Caco-2 (cell line): ENCODE data around the gene TSHZ3. TPM values are rescaled to one million over a fixed set of nuclear protein-coding genes. Genes with fewer than 3 reads are reported as not detected.

Experiments
- BruUV-seq: library from RNA; stranded (reverse); fragments of 400-500 nt; replicated peaks from 2 replicates; lab custom pipeline; 2021; lab: Mats Ljungman, UMichigan
- CTCF ChIA-PET: fragments of 300-600 bp; sonication (Branson Sonifier 250); formaldehyde crosslinking; loops from one replicate; lab custom pipeline; 2022; ENCODE audit warnings: antibody characterized with exemption; lab: Charles Lee
- POLR2A ChIA-PET: fragments of 300-600 bp; sonication (Branson Sonifier 250); formaldehyde crosslinking; loops from one replicate; lab custom pipeline; 2022; ENCODE audit warnings: antibody characterized with exemption; lab: Charles Lee
- DNase-seq, 2 experiments: peaks; one replicate each; pipeline versions ENCODE4 v3.0.0 to v3.0.0-alpha.2; 2020 to 2022
- H3K27me3 ChIP-seq: replicated peaks from 2 replicates; pipeline ENCODE4 v1.6.0; 2011; ENCODE audit warnings: low read length; ENCODE audit not compliant: control insufficient read depth, insufficient read depth
- H3K36me3 ChIP-seq: 2 replicates; pipeline ENCODE4 v1.5.1; 2011; ENCODE audit warnings: low read length; ENCODE audit not compliant: control insufficient read depth, insufficient read depth
- H3K4me1 ChIP-seq: fragments of 250-450 bp; sonication (Bioruptor Pico); 2 replicates; pipeline ENCODE4 v1.5.1; 2020; ENCODE audit warnings: mild to moderate bottlenecking
- H3K4me3 ChIP-seq: 2 replicates; pipeline ENCODE4 v1.5.1; 2011; ENCODE audit warnings: low read depth, mild to moderate bottlenecking, control low read depth, low read length
- H3K9me3 ChIP-seq: fragments of 250-450 bp; sonication (Bioruptor Pico); 2 replicates; pipeline ENCODE4 v1.5.1; 2020; ENCODE audit warnings: mild to moderate bottlenecking, moderate library complexity
- H3K27ac Mint-ChIP-seq: one replicate; pipeline ENCODE4 v1.8.0; 2022; ENCODE audit warnings: mixed read lengths; ENCODE audit not compliant: unreplicated experiment
- H3K27me3 Mint-ChIP-seq: one replicate; pipeline ENCODE4 v1.8.0; 2022; ENCODE audit warnings: mixed read lengths; ENCODE audit not compliant: insufficient read depth, unreplicated experiment
- H3K36me3 Mint-ChIP-seq: one replicate; pipeline ENCODE4 v1.8.0; 2022; ENCODE audit warnings: mild to moderate bottlenecking, mixed read lengths; ENCODE audit not compliant: insufficient read depth, unreplicated experiment
- H3K4me1 Mint-ChIP-seq: one replicate; pipeline ENCODE4 v1.8.0; 2022; ENCODE audit warnings: low read depth, mixed read lengths; ENCODE audit not compliant: unreplicated experiment
- H3K4me3 Mint-ChIP-seq: one replicate; pipeline ENCODE4 v1.8.0; 2022; ENCODE audit warnings: mild to moderate bottlenecking, moderate library complexity, mixed read lengths; ENCODE audit not compliant: unreplicated experiment
- H3K9me3 Mint-ChIP-seq: one replicate; pipeline ENCODE4 v1.8.0; 2022; ENCODE audit warnings: mixed read lengths; ENCODE audit not compliant: unreplicated experiment
- CTCF ChIP-seq, 2 experiments: fragments of 200-600 bp in 1 of 2; IDR thresholded peaks; 1 replicate in 1 of 2; 2 replicates in 1 of 2; pipeline versions ENCODE4 v1.5.1 to v1.8.0; 2011 to 2022; ENCODE audit warnings: antibody characterized with exemption in 1 of 2, control low read depth in 1 of 2, inconsistent platforms in 1 of 2, low read depth in 1 of 2, low read length in 1 of 2, mild to moderate bottlenecking in 1 of 2, moderate library complexity in 1 of 2; ENCODE audit not compliant: insufficient read depth in 1 of 2, severe bottlenecking in 1 of 2, unreplicated experiment in 1 of 2
- intact Hi-C: fragments of 100-400 bp; cut with micrococcal nuclease; formaldehyde crosslinking; loops from one replicate; pipeline ENCODE4 v1.10.0; 2022; ENCODE audit not compliant: unreplicated experiment
- total RNA-seq: library from RNA; stranded (reverse); gene quantifications from 2 replicates; pipeline ENCODE4 v1.2.3, GENCODE V29; 2022

TSHZ3 gene
- total RNA-seq, 1 experiment from 2014 or later = not detected

- Histone ChIP-seq H3K4me1 (no peaks in the 10 kb centered on the region), H3K9me3 (no peaks in the 10 kb centered on the region), H3K4me3 (no peak overlapping the region), H3K36me3 (no peaks in the 10 kb centered on the region), H3K27me3 (no peaks in the 10 kb centered on the region)
- ChIA-PET CTCF (interaction anchor here (0.6 kb wide), 1 partner anchor 487 kb away, joined by 3 read pairs; no protein-coding TSS in a partner anchor), POLR2A (no interaction called here)
- H3K27ac Mint-ChIP-seq = no peak overlapping the region
- no peaks in the 10 kb centered on the region for H3K9me3 Mint-ChIP-seq
- DNase-seq = no peak
- no peak overlapping the region for H3K4me3 Mint-ChIP-seq
- H3K36me3 Mint-ChIP-seq = no peaks in the 10 kb centered on the region
- H3K4me1 Mint-ChIP-seq = no peaks in the 10 kb centered on the region
- intact Hi-C loops = no loop called here
- BruUV-seq = no TSS peak
- TF ChIP-seq CTCF (IDR thresholded peaks at IDR 0.05; ENCODE audit: insufficient read depth in 1 of 2, low read depth in 1 of 2, low read length in 1 of 2, severe bottlenecking in 1 of 2, unreplicated experiment in 1 of 2) = no peak
- H3K27me3 Mint-ChIP-seq = peaks cover 3% of the 10 kb centered on the region
Measured at GRCh38 chr19:31260171-31260933, 88.9 kb downstream of the TSHZ3 start.

GRCh38 chr19:31258211-31259052, 90.8 kb downstream of the TSHZ3 start:
- no peak overlapping the region for H3K4me3 Mint-ChIP-seq
- CTCF ChIA-PET = no interaction called here

More at GRCh38 chr19:31258211-31259052, 90.8 kb downstream of the TSHZ3 start:
- Histone ChIP-seq H3K27me3 (no peaks in the 10 kb centered on the region), H3K4me3 (no peak overlapping the region), H3K4me1 (no peaks in the 10 kb centered on the region), H3K9me3 (no peaks in the 10 kb centered on the region), H3K36me3 (no peaks in the 10 kb centered on the region)
- Mint-ChIP-seq H3K4me1 (no peaks in the 10 kb centered on the region), H3K36me3 (no peaks in the 10 kb centered on the region), H3K27me3 (peaks cover 3% of the 10 kb centered on the region), H3K9me3 (no peaks in the 10 kb centered on the region), H3K27ac (no peak overlapping the region)
- POLR2A ChIA-PET = no interaction called here
- DNase-seq = no peak
- BruUV-seq = no TSS peak
- no peak for TF ChIP-seq CTCF (IDR thresholded peaks at IDR 0.05; ENCODE audit: insufficient read depth in 1 of 2, low read depth in 1 of 2, low read length in 1 of 2, severe bottlenecking in 1 of 2, unreplicated experiment in 1 of 2)
- intact Hi-C loops = no loop called here
